Hematopoietic multipotent progenitor cell treated with erythropoietin and hydrocortisone succinate and interleukin-3 and kit ligand, for 15 days (in vitro differentiated cells): ENCODE measurements around the gene MT1HL1.
"Not testable (repeated sequence)": the region's sequence is repeated elsewhere in the genome, so short reads cannot be mapped to it uniquely, and the experiment has no call there.

ENCODE experiments used
- DNase-seq: peaks from one replicate; pipeline ENCODE4 v3.0.0-alpha.2; 2015; ENCODE audit warnings: low spot score

MT1HL1 gene

DNA sequence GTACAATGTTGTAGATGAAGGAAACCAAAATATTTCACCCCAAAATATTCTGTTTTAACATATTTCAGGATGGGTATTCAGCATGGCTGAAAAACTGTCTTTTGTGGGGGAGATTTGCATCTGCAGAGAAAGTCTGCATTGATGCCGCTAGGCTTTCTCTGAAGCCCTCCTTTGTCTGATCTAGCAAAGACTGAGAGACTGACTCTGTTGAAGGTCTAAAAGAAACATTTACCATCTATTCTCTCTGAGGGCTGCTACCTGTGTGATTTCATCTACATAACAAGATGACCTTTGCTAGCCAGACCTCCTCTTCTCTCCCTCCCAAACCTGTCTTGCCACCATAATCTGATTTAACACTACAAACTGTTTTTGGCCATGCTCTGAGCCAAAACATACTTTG lies 12.4 kb upstream of the MT1HL1 start:
- no peak for DNase-seq

DNA sequence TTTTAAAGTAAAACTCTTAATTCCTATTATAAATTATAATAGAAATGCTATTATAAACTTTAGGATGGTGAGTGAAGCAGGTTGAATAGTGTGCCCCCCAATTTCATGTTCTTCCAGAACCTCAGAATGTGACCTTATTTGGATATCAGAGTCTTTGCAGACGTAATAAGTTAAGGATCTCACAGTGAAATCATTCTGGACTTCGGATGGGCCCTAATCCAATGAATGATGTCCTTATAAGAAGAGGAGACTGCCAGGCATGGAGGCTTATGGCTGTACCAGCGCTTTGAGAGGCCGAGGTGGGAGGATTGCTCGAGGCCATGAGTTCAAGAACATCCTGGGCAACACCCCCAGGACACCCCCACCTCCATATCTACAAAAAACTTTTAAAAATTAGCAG lies 9.4 kb upstream of the MT1HL1 start:
- no peak for DNase-seq

DNA sequence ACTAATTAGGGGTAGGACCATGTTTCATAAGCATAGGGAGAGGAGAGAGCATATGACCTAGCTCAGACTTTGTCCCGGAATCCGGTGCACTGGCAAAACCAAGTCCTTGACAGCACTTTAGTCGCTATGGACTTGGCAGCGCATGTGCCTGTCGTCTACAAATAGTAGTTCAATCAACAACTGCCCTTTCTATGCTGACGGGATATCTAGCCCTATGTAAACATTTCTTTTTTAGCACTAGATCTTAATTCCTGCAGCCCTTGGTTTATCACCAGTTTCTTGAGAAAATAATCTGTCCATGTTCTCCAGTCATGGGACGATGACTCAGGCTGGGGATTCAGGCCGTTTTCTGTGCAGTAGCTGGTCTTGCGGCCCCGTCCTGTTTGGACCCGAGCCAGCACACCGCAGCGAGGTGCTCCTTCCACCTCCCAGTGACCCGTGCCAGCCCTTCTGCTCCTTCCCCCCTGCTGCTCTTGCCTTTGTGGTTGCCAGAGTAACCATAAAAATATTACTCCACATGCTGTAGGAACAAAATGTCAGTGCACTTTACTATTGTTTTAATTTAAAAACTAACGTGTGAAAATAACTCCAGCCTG lies 8.6 kb upstream of the MT1HL1 start:
- no peak for DNase-seq

DNA sequence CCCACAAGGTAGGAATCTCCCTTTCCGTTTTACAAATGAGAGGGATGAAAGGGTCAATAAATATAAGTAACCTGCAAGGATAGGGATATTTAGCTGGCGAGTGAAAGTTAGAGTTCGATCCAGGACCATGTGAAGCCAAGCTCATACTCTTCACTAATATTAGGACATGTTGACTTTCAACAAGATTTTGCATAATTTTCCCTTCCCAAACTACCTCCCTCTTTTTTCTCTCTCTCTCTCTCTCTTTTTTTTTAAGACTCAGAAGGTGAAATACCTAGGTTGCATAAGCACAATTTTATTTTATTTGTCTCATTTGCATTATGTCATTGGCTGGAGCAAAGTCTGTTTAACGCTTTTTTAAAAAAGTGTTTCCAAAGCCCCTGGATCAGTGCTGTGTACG lies 8.1 kb upstream of the MT1HL1 start:
- DNase-seq: no peak

DNA sequence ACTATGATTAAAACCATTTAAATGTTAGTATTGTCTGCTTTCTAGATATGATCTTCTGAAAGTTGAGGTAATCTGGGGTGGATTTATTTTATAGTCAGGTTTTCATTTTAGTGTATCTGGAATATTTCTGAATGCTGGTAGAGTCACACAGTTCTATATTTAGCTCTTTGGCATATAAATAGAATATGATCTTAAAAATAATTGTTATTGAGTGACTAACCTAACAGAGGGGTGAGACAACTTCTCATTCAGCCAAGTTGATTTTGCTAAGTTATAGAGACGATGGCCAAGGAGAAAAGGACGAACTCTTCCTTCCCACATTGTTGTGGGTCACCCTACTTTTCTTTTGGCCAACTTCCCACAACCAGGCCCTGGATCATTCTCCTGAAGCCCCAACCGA lies 7.2 kb upstream of the MT1HL1 start:
- DNase-seq: no peak

DNA sequence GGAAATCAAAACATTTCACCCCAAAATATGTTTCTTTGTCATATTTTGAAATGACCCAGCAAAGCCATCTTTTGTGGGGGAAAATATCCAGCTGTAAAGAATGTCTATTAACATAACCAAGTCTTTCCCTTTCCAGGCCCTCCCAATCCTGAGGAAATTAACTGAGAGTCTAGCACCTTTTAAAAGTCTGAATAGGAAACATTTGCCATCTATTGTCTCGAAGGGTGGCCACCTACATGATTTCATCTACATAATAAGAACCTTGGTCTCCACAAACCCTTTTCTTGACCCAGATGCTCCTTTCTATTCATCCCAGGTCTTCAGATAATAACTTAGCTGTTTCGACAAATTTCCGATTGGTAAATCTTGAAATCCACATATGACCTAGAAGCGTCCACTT lies 5.4 kb upstream of the MT1HL1 start:
- no peak for DNase-seq

DNA sequence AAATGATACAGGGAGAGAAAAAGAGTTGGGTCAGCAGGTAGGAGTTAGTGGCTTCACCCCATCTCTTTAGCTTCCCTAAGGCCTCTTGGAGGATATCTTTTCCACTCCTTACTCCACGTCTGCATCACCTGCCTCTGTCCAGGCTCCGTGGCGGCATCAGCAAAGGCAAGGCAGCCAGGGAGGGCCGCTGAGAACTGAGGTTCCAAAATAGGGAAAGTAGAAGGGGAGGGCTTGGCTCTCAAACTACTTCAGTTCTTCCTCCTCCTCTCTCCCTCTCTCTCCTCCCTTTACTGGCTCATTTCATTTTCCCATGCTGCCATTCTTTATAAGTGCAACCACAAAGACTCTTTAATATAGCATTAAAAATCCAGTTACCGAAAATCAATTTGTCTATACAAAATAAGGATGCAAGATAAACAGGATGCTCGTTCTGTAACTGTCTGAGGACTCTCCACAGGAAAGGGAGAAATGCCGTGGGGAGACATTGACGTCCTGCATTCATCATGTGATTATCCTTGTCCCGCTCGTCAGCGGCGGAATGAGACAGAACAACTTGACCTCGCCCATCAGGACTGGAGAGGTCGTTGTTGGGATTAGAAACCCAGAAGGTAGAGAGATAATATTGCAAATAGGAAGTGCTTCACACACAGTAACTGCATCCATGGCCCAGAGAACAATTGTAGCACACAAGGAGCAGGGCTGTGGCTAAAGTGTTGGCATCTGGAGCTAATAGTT lies 3.1 kb upstream of the MT1HL1 start:
- DNase-seq: no peak

DNA sequence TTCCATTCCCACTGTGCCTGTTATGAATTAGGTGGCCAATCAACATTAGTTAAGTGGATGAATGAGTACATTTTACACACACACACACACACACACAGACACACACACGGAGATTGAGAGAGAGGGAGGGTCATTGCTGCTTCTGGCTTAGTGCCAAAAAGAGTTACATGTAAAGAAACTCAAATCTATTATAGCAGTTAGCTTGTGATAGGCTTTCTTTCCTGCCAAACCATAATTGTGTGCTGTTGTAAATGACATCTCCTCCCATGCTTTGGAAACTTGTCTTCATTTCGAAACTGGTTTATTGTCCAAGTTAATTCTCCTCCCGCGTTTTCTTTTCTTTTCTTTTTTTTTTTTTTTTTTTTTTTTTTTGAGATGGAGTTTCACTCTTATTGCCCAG lies 1.4 kb upstream of the MT1HL1 start:
- no peak for DNase-seq

DNA sequence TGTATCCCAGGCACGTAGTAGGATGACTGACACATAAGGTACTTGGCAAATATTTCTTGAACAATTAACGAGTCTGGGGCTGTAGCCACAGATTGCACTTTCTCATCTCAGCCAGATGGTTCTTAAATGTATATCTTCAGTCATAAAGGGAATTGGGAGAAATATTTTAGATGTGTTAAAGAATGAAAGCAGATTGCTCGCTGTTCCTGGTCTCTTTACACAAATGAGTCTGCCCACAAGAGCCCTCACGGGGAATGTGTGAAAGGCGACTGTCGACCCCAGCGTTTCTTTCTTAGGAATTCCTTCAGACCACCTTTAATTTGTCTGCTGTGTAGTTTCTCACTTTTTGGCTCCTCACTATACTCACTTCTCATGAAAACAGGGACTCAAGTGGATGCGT lies 725 bp downstream of the MT1HL1 start:
- DNase-seq: no peak

DNA sequence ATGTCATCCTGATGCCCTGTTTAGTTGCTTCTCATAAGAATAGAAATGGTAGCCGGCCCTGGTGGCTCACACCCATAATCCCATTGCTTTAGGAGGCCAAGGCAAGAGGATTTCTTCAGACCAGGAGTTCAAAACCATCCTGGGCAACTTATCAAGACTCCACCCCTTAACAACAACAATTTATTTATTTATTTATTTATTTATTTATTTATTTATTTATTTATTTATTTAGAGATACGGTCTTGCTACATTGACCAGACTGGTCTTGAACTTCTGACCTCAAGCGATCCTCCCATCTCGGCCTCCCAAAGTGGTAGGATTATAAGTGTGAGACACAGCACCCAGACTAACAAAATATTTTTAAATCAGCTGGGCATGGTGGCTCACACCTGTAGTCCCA lies 4.0 kb downstream of the MT1HL1 start:
- no peak for DNase-seq

DNA sequence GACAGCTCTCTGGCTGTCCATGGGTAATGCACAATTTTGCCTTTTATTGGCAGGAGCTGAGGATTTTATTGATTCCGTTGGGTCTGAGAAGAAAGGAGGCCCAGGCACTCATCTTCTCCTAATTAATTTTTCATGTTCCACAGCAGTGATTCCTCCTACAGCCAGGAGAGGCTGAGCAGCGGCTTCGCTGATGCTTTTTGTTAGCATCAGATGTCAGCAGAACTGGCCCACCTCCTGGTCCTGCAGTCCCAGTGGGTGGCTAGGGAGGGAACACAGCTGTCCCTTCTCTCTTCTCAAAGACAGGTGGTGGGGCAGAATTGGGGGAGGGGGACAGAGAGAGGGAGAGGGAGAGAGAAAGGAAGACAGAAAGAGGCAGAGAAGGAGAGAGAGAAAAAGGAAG lies 5.7 kb downstream of the MT1HL1 start:
- DNase-seq: no peak

DNA sequence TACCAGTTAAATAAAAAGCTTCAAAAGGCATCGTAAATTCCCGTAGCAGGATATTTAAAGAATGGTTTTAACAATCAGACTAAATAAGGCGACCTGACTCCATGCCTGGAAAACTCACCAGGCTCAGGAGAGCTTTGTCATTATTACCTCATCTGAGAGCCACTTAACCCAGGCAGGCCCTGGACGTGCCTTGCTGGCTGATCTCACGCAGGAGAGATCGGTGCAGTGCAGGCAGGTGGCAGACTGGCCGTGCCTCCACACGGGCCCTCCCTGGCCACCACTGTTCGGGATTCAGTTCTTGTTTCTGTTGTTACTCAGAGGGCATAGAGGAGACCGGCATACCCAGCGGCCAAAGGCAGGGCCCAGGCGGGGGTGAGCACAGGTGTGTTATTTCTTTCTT lies 6.4 kb downstream of the MT1HL1 start:
- DNase-seq: no peak

DNA sequence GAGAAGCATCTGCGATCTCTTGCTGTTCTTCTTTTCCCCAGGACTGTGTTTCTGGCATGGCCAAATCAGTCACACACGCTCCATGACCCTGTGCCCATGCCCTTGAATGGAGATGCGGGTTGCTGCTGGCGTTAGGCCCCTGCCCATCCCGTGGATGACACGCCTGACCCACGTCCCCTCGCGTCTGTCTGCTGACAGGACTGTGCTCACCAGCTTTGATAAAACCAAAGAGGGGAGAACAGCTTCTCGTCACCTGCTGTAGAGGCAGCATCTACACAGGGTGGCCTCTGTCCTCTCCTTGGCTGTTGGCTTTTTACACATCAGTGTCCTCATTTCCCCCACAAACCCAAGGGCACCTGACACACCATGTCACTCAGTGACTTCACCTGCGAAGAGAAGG lies 6.9 kb downstream of the MT1HL1 start:
- no peak for DNase-seq

DNA sequence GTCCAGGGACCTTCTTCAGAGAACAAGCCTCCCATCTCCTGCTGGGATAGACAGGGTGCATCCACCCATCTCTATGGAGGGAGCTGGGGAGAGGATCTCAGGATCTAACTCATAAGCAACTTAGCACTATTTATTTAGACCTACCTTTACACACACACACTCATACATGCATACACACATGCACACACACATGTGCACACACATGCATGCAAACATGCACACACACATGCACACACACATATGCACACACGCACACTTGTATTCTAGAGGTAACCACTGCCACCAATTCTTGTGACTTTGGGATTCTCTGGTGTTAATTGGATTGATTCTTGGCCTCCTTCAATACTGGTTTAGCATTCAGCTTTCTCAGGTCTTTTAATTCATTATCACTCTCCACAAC lies 9.8 kb downstream of the MT1HL1 start:
- no peak for DNase-seq

DNA sequence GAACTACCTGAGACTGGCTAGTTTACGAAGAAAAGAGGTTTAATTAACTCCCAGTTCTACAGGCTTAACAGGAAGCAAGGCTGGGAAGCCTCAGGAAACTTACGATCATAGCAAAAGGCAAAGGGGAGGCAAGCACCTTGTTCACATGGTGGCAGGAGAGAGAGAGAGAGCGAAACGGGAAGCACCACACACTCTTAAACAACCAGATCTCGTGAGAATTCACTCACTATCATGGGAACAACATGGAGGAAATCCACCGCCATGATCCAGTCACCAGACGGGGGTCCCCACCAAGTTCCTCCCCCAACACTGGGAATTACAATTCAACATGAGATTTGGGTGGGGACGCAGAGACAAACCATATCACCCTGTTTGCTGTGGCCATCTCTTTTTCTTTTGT lies 11.8 kb downstream of the MT1HL1 start:
- DNase-seq: no peak

DNA sequence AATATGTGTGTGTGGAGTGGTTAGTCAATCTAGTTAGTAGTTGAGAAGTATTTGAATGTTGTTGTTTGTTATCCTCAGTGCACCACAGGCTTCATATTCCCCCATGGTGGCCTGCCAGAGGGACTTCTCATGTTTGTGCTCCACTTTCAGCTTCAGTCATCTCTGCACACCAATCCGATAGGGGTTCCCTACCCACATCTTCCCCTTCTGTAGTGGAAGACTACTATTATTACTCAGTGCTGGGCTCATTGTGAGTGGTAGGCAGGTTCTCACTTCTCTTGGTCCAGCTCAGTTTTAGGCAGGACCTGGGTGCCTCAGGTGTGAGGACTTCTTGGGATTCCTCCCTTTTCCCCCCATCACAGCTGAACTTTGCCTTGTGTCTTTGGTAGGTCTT lies 14.2 kb downstream of the MT1HL1 start:
- DNase-seq: no peak

DNA sequence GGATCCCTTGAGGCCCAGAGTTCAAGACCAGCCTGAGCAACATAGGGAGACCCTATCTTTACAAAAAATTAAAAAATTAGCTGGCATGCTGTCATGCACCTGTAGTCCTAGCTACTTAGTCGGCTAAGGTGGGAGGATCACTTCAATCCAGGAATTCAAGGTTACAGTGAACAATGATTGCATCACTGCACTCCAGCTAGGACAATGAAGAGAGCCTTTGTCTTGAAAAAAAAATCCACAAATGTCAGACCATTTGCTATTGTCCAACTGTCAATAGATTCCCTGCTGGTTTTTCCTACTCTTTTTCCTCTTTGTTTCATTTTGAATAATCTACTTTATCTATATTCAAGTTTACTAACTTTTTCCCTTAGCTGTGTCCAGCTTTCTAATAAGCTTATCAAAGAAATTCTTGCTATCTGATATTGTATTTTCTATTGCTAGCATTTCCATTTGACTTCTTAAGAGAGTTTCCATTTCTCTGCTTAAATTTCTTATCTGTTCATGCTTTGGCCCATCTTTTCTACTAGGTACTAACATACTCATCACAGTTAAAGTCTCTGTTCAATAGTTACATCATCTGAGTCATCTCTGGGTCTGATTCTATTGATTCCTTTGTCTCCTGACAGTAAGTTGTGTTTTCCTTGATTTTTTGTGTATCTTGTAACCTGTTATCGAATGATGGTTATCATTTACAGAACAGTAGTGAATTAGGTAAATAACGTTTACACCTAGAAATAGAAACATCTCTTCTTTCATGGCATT lies 14.8 kb downstream of the MT1HL1 start:
- DNase-seq: no peak

DNA sequence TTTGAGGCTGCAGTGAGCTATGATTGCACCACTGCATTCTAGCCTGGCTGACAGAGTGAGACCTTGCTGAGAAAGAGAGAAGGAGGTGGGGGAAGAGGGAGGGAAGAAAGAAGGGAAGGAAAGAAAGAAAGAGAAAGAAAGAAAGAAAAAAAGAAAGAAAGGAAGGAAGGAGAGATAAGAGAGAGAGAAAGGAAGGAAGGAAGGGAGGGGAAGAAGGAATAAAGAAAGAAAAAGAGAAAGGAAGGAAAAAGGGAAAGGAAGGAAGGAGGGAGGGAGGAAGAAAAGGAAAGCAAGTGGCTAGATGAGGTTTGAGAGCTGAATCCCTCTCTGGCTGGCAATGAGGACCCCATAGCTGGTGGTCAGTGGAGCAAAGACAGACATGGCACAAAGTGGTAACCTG lies 20.4 kb downstream of the MT1HL1 start:
- no peak for DNase-seq

DNA sequence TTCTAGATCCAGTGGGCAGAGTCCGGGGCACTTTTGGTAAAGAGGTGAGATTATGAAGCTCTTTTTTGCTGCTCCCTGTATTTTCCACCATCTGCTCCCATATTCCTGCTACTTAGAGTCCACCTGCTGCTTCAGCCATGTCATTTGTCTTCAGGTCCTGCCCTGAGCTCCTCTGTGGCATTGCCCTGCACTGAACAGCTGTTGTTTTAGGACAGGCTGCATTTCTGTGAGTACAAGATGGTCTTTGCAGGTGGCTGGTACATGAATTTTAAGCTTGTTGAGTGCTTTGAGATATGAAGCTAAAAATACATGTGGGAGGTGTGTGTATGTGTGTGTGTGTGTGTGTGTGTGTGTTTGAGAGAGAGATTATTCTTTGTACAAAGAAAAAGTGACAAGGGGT lies 21.9 kb downstream of the MT1HL1 start:
- no peak for DNase-seq

DNA sequence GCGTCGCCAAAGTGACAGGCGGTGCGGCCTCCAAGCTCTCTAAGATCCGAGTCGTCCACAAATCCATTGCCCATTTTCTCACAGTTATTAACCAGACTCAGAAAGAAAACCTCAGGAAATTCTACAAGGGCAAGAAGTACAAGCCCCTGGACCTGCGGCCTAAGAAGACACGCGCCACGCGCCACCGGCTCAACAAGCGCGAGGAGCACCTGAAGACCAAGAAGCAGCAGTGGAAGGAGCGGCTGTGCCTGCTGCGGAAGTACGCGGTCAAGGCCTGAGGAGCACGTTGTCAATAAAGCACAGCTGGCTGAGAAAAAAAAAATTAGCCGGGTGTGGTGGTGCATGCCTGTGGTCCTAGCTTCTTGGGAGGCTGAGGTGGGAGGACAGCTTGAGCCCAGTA lies 22.8 kb downstream of the MT1HL1 start:
- DNase-seq: not testable (repeated sequence)

DNA sequence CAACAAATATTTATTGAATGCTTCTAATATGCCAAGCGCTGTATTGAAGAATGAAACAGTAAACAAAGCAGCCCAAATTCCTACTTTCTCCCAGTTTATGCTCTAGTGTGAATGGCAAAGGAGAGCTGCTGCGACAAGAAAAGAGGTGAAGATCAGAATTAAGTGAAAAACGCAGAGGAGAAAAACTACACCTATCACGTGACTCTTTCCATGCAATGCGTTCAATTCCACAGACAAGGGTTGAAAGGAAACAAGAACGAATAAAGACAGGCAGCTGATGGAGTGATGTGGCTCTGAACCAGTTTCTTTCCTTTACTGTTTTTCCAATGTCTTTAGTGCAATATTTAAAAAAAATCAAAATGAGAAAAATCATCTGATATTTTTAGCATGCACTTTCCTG lies 23.6 kb downstream of the MT1HL1 start:
- DNase-seq: no peak

DNA sequence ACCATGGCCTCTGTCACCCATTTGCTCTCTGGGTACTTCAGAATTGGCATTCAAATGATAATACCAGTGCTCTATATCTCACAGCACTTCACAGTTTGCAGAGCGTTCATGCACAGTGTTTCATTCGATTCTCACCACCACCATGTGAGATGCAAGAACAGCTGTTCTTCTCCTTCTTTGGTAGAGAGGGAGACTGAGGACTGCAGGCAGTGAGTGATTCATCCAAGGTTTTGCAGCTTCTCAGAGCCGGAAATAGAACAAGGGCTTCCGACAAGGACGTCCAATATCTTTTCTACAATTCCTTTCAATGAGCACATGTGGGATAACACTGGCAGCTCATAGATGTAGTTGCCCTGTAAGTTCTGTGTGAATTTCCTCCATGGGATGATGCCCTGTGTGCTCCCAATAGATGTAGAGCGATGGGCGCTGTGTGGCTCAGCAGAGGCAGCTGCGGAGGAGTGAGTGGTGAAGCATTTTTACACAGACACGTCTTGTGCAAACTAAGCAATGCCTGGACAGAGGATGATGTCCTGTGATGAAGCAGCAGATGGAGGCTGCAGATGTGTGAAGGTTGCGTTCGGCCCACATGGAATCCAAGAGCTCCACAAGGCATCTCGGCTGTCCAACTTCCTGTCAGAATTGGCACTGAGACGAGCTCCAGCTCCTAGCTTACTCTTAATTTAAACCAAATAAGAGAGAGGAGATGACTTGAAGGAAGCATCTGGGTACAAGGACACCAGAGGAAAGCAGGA lies 24.9 kb downstream of the MT1HL1 start:
- DNase-seq: no peak

DNA sequence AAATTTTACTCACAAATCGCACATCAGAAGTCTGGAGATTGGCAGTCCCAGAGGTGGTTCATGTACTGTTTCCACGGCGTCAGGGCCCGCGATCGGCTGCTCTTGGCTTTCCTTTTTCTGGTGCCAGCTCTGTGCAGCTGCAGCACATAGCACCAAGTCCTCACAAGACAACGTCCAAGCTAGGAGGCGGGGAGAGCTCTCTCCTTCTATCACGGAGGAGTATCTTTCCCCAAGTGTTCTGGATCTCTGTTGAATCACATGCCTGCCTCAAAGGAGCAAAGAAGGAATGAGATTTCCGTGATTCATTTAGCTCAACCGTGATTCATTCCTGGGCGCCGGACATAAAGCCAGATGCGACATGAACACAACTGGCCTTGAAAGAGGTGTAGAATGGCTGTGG lies 25.5 kb downstream of the MT1HL1 start:
- DNase-seq: no peak
